ENCODE results near the gene ADAMTS17.
"Not testable (repeated sequence)": the region's sequence is repeated elsewhere in the genome, so short reads cannot be mapped to it uniquely, and the experiment has no call there.

ADAMTS17 gene

DNA sequence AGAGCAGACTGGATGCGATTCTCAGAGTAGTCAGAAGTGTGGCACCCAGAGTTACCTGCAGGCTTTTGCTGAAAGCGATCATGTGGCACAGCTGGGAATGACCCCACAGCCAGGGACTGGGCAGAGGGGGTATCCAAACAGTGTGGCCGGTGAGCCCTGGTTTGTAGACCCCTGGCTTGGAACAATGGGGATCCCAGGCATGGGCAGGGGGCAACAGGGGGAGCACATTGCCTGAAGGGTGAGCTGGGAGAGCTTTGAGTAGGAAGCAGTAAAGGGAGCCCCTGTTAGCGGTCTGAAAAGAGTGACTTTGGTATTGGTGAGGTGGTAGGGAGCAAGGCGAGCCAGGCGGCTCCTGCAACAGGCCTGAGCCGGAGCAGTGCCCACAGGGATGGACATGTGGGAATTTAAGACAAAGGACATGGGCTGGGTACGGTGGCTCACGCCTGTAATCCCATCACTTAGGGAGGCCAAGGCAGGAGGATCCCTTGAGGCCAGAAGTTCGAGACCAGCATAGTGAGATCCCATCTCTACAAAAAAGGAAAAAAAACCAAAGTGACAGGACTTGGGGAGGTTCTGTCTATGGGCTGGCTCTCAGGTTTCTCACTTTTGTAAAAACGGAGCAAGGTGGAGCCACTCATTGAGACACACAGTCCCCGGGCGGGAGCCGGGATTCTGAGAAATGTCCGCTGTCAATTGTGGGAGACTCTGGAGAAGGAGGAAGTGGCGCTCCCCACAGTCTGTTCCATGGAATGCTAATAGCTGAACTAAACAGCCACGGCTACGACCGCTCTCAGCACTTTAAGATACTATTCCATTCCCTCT is 384.7 kb downstream of the ADAMTS17 start:
- DNase-seq (ENCODE audit: low read depth, low spot score), result no peak

DNA sequence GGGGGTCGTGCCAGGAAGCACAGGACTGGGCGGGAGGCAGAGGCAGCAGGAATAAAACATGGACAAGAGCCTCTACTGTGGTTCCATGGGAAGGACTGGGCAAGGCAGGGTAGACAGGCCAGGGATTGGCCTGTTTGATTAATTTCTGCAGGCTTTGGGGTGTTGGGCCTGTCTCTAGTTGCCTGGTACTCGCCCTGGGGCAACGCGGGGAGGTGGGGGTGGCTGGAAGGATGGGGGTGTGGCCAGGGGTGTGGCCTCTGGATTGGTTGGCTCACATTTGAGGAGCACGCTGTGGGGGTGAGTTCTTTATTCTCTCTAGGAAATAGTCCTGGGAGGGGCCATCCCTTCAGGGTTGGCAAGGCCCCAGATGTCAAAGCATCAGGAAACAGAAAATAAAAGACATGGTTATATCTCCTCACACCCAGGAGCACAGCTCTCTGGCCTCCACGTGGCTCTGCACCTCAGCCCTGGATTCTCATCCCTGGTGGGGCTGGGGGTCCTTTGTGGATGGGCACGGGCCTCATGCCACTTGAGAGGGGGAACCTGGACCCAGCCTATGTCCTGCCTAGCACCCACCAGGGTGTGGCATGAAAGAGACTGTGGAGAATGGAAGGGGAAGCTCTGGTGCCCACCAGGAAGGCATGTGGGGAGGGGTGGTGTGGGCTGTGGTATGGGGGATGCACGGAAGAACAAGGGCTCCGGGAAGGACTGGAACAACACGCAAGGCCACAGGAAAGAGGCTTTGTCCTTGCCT is 385.6 kb downstream of the ADAMTS17 start:
- DNase-seq (ENCODE audit: low read depth, low spot score), result no peak

DNA sequence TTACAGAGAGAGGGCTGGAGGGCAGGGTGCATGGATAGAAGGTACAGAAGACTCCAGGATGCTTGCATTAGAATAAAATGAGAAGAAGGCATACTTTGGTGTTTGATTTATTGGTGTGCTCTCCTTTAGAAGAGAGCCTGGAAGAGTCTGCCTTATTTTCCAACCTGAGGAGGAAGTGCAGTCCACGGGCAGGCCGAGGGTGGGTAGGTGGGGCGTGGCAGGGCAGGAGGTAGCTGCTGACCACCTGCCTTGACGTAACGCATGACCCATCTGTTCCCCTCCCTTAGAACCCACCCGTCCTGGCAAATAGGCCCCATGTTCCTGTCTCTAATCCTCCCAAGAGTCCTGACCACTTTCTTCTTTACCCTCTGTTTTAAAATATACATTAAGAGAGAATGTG is 386.2 kb downstream of the ADAMTS17 start:
- DNase-seq (ENCODE audit: low read depth, low spot score), result no peak

DNA sequence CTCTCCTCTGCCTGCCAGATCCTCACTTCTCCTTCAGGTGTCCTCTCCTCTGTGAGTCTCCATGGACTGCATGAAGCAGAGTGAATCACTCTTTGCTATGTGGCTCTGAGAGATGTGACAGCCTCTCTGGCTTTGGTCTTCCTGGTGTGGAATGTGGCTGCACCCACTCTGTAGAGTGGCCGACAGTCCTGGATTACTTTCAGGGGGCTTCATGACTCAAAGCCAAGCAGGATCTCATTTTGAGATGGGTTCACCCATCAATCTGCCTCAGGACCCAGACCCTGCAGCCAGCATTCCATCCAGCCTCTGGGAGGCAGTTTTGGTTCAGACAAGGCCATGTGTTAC is 386.6 kb downstream of the ADAMTS17 start:
- DNase-seq (ENCODE audit: low read depth, low spot score), result no peak

DNA sequence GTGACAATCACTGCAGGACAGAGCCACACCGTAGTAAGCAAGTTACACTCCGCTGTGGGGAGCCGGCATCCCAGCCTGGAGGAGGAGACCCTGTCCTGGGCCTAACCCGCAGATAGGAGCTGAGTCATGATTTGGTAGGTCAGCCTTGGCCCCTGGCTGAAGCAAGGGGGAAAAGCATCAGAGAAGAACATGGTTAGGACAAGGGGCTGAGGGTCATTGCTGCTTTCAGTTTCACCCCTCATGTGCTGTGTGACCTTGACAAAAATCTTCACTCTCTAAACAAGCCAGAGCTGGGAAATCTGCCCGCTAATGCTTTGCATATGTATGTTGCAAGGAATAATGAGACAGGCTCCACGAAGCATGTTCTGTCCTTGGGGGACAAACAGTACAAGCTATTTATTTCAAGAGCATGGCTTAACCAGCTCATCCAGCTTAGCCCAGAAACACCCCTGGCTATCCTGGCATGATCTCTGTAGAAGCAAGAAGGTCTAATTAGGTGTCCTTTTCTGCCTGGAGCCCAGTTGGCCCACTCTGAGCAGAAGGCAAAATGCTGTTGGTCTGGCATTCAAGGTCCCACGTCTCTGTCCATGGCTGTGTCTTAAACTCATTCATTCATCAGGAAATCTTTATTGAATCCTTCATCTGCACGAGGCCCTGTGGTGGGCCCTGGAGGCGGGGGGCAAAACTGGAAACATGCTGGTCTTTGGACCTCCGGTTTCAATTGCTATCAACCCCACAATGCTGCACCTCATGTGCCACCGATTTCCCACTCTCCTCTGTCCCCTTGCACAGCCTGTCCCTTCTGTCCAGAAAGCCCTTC is 387.2 kb downstream of the ADAMTS17 start:
- DNase-seq (ENCODE audit: low read depth, low spot score), result peak; percentile 43

DNA sequence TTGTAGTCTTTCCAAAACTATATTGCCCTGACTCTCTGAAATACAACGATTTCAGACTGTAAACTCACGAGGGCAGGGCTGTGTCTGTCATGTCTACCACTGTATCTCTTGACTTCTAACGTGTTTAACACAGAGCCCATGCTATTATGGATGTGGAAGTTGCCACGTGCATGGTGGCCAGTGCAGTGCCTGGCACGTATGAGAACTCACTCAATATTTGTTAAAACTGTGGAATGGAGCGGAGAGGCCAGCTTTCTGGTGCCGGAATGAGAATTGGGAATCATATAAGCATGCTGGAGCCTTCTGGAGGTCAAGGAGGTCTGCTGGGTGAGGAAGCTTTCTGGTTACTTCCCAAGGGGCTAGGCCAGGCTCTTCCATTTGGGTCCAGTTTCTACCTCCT is 387.9 kb downstream of the ADAMTS17 start:
- DNase-seq (ENCODE audit: low read depth, low spot score), result no peak

DNA sequence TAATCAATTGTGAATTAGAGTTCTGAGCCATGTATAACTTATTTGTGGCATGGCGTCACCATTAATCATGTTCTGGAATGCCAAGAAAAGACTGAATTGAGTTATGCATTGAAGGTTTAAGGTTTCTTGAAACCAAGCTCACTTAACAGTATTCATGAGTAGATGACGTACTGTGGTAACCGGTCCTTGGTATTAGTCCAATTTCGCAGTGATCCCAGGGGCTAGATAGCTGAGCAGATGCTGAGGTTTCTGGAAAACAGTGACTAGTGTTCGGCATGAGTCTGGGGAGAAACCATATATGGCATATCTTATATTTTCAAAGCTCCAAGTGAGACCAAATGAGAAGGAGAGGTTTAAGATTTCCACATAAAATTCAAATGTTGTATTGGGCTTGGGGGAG is 390.3 kb downstream of the ADAMTS17 start:
- peak; percentile 89 for DNase-seq (ENCODE audit: low read depth, low spot score)

DNA sequence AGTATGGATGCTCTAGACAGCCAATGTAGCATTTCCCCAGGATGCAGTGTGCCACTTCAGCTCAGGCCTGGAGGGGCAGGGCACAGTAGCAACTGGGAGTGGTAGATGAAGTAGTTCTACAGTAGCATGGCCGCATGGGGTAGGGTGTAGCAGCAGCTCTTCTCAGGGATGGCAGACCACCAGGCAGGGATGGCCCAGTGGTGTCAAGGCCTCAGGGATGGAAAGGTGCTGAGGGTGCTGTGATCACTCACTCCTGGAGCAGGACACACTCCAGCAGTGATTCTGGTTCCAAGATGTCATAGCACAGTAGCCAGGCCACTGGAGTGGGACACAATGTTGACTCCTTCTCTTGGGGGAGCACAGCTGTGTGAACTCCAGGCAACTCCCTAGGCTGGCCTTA is 397.6 kb downstream of the ADAMTS17 start:
- no peak for DNase-seq (ENCODE audit: low read depth, low spot score)

DNA sequence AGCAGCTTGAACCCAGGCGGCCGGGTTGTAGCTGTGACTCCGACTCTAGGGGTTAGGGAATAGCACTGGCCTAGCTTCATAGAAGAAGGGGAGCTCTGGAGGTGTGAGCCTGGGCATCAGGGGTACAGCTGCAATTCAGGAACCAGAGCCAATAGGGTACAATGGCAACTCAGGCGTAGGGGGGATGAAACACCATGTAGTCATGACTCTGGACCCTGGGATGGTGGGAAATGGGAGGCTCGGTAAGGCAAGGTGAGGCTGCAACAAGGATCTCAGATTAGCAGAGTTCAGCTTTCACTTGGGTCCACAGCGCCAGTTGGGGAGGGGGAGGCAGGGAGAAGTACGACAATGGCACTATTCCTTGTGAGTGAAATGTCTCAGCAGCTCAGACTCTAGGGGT is 398.3 kb downstream of the ADAMTS17 start:
- DNase-seq (ENCODE audit: low read depth, low spot score), result no peak

DNA sequence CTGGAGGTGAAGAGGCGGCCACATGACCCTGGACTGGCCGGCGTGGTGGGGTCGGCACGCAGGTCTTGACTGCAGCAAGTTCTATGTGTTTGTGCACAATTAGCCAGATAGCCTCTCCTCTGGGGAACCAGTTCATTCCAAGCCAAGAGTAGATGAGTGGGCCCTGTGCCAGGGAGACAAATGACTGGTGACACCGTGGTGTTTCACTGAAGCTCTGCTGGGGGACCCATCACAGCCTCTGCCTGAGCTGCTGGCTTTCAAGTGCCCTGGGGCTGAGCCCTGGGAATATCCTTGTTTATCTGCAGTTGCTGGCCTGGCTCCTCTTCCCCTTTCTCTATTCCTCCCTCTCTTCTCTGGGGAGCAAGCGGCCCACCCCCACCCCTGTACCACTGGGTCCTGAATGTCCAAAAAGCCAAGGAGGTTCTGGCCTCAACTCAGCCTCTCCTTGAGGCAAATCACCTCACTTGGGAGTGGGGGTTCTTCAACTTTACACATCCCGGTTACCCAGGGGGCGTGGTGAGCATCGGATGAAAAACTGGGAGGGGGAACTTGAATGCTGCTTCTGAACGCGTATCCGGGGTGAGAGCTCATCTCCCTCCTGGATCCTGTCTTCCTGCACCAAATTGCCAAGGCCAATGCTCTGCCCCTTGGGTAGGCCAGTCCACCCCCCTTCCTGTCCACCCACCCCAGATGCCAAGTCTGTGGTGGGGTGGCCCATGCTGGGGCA is 408.9 kb downstream of the ADAMTS17 start:
- DNase-seq (ENCODE audit: low read depth, low spot score), result no peak

DNA sequence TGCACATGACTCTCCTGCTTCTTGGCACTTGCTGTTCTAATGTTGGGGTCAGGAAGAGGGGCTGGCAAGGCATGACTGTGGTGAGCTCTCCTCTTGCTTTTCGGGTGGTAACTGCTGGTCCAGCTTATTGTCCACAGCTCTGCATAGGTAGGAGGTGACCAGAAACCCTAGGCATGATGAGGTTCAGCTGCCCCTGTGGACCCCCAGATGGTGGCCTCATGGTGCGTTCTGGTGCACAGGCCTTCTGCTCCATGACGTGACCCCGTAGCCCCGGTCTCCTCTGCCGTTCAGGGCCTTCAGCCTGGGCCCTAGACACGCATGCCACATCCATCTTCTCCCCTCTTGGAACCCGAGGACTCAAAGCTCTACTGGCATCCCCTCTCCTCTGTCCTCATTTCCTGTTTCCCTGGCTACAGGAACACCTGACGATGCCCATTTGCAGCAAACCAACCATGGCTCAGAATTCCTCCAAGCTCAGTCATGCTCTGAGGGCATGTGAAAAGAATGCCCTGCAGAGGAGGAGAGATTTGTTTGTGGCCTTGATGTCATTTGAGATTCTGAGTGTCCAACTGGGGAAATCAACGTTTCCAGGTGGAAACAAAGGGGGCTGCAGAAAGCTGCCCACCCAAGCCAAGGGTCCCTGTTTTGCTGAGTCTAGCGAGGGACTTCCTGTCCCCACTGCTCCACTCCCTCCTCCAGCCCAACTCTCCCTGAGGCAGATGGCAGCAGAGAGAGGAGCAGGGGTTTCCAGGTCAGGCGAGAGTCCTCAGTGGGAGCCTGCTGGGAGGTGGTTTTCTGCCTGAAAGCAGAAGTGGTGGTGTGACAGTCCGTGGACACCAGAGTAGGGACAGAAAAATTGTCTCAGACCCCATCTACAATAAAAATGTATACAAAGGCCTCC is 409.8 kb downstream of the ADAMTS17 start:
- peak; percentile 56 for DNase-seq (ENCODE audit: low read depth, low spot score)

DNA sequence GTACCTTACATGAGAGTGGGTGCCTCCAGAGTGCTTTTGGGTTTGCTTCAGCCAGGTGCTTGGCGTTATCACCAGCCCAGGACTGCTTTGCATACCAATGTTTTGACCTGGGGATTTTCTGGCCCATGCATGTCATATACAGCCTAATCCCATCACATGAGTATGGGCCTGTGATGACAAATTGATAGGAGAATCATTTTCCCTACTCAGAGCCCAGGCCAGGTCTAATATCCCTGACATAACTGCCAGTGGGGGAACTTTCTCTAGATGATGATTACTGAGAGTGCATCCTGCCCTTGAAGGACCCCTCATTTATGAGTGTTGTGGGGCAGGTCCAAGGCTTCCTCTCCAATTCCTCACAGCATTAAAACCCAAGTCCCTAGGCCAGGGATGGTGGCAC is 411.1 kb downstream of the ADAMTS17 start:
- DNase-seq (ENCODE audit: low read depth, low spot score), result no peak

DNA sequence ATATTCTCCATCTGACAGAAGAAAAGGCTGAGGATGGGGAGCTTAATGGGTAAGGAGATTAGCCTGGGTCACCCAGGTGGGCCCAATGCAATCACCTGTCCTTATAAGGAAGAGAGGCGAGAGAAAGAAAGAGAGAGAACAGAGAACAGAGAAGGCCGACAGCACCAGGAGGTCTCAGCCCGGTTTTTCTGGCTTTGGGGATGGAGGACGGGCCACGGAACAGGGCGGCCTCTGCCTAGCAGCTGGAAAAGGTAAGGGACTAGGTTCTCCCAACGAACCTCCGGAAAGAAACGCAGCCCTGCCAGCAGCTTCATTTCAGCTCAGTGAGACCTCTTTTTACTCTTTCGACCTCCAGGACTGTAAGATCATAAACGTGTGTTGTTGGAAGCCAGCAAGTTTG is 412.5 kb downstream of the ADAMTS17 start:
- DNase-seq (ENCODE audit: low read depth, low spot score), result no peak

DNA sequence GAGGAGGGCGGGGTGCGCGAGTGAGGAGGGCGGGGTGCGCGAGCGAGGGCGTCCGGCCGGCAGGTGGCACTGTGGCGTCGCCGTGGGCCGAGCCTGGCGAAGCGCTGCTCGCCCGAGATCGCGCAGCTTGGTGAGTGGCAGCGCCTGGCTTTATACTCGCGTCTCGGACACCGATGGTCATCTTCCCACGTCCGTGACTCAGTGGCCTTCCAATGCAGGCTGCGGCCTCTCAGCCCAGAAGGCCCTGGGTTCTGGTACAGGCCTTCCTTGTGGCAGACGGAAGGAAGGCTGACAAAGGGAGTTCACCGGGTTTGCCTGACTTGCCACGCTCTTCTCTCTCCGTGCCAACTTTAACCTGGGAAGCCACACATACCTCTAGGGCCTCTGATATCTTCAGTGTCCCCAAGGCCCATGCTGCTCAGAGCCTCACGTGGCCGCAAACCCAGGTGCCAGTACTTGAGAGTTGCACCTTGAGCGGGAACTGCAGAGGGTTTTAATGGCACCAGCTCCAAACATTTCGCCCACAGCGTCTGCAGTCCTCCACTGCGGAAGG is 413.3 kb downstream of the ADAMTS17 start:
- peak; percentile 91 for DNase-seq (ENCODE audit: low read depth, low spot score)

DNA sequence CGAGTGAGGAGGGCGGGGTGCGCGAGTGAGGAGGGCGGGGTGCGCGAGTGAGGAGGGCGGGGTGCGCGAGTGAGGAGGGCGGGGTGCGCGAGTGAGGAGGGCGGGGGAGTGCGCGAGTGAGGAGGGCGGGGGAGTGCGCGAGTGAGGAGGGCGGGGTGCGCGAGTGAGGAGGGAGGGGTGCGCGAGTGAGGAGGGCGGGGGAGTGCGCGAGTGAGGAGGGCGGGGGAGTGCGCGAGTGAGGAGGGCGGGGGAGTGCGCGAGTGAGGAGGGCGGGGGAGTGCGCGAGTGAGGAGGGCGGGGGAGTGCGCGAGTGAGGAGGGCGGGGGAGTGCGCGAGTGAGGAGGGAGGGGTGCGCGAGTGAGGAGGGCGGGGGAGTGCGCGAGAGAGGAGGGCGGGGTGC is 415.2 kb downstream of the ADAMTS17 start:
- not testable (repeated sequence) for DNase-seq (ENCODE audit: low read depth, low spot score)

DNA sequence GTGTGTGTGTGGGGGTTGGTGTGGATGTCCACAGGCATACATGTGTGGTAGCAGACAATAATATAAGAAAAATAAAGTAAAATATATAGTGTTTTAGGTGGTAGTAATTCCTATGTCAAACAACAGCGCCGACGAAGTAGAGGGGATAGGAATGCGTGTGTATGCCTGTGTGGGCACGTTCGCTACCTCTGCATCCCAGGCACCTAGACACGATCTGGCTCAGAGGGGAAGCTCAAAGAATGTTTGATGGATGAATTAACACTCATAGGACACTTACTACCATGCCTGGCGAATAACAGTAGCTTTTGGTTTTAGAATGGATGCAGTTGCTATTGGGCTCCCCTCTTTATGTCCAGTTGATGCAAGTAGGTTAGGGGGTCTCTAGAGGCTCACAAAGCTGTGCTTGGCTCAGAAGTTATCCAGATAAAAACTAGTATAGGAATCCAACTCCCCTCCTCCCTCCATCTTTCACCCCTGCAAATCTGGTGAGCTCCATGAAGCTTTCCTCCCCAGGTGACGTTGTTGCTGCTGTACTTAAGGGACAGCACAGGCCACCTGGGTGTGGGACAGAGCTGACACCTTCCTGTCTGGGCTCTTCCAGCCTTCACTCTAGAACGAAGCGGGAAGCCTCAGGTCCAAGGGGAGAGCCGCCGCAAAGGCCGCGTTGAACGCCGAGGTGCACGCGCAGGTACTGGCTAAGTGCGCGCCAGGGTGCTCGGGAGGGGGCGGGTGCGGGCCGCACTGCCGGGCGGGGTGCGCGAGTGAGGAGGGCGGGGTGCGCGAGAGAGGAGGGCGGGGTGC is 415.9 kb downstream of the ADAMTS17 start:
- DNase-seq (ENCODE audit: low read depth, low spot score), result peak; percentile 29

DNA sequence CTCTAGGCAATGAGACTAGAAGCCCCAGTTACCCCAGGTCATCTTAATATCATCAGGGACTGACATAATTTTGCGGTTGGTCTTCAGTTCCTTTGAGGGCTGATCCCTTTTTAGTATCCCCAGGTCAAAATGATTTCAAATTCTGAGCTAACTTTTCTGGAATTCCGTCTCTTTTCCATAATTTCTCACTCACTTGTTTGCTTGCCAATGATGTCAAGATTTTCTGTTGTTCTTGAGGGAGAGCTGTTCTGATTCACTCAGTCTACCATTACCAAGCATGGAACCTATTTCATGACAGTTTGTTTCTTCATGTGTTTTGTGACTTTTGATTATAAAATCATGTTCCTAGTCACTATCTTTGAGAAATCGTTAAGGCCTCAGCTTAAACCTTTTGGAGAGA is 418.1 kb downstream of the ADAMTS17 start:
- DNase-seq (ENCODE audit: low read depth, low spot score), result no peak
